ENCODE data around the gene PTPRG. TPM values are rescaled to one million over a fixed set of nuclear protein-coding genes. Genes with fewer than 3 reads are reported as not detected.
"Not testable (repeated sequence)": the region's sequence is repeated elsewhere in the genome, so short reads cannot be mapped to it uniquely, and the experiment has no call there.

Gene PTPRG
- total and polyA plus RNA-seq, 2 donors (not counting 1 experiment from before 2014, with no cell fraction given): 67.0 to 97.9 TPM

DNA sequence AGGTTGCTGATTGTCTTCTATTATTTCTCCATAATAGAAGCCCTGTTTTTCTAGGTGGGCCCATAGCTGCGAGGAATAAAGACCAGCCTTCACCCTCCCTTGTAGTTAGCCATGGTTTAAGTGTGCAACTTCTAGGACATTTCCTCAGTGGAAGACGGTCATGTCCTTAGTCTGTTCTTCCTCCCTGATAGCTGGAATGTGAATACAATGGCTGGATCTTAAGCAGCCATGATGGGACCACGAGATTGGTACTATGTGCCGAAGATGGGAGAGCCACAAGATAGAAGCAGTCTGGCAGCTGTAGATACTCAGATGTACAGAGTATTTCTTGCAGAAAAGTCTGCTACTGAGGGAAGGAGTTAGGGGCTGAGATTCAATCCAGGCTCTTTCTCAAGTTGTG lies 152.9 kb downstream of the PTPRG start:
- no peak overlapping the region for H3K4me3 ChIP-seq (replicated peaks in 1 of 4; ENCODE audit: control extremely low read depth in 1 of 4, insufficient read depth in 1 of 4, low read depth in 3 of 4, low read length in 4 of 4)
- TF ChIP-seq, protein P1, sequence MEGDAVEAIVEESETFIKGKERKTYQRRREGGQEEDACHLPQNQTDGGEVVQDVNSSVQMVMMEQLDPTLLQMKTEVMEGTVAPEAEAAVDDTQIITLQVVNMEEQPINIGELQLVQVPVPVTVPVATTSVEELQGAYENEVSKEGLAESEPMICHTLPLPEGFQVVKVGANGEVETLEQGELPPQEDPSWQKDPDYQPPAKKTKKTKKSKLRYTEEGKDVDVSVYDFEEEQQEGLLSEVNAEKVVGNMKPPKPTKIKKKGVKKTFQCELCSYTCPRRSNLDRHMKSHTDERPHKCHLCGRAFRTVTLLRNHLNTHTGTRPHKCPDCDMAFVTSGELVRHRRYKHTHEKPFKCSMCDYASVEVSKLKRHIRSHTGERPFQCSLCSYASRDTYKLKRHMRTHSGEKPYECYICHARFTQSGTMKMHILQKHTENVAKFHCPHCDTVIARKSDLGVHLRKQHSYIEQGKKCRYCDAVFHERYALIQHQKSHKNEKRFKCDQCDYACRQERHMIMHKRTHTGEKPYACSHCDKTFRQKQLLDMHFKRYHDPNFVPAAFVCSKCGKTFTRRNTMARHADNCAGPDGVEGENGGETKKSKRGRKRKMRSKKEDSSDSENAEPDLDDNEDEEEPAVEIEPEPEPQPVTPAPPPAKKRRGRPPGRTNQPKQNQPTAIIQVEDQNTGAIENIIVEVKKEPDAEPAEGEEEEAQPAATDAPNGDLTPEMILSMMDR (conservative IDR thresholded peaks at IDR 0.05 in 1 of 2, IDR thresholded peaks at IDR 0.05 in 1 of 2; ENCODE audit: low read depth in 1 of 2, low read length in 2 of 2): no peak
- no peak for TF ChIP-seq EZH2 (IDR thresholded peaks at IDR 0.05; ENCODE audit: low read length, missing control alignments)
- no peaks in the 10 kb centered on the region for H3K4me1 ChIP-seq (ENCODE audit: control insufficient read depth, extremely low read depth, insufficient read depth, low read length)
- no peak overlapping the region for H2AFZ ChIP-seq (ENCODE audit: low read length)
- no peak for DNase-seq (ENCODE audit: low read depth in 2 of 2)
- no peak overlapping the region for H3K4me2 ChIP-seq (ENCODE audit: extremely low read depth, insufficient read depth, low read length)
- peaks cover 1% of the 10 kb centered on the region for H3K79me2 ChIP-seq (ENCODE audit: control insufficient read depth, insufficient read depth, low read length)
- no peaks in the 10 kb centered on the region for H3K9me3 ChIP-seq (ENCODE audit: control insufficient read depth, insufficient read depth, low read depth, low read length)
- no peak overlapping the region for H3K9ac ChIP-seq (ENCODE audit: insufficient read depth, low read length)
- H3K27ac ChIP-seq (ENCODE audit: insufficient read depth, low read length): no peak overlapping the region
- H3K36me3 ChIP-seq (ENCODE audit: control insufficient read depth, insufficient read depth, low read length): no peaks in the 10 kb centered on the region
- no peaks in the 10 kb centered on the region for H4K20me1 ChIP-seq (ENCODE audit: control insufficient read depth, extremely low read depth, insufficient read depth, low read length)
- no peaks in the 10 kb centered on the region for H3K27me3 ChIP-seq (ENCODE audit: control insufficient read depth, insufficient read depth, low read length)

DNA sequence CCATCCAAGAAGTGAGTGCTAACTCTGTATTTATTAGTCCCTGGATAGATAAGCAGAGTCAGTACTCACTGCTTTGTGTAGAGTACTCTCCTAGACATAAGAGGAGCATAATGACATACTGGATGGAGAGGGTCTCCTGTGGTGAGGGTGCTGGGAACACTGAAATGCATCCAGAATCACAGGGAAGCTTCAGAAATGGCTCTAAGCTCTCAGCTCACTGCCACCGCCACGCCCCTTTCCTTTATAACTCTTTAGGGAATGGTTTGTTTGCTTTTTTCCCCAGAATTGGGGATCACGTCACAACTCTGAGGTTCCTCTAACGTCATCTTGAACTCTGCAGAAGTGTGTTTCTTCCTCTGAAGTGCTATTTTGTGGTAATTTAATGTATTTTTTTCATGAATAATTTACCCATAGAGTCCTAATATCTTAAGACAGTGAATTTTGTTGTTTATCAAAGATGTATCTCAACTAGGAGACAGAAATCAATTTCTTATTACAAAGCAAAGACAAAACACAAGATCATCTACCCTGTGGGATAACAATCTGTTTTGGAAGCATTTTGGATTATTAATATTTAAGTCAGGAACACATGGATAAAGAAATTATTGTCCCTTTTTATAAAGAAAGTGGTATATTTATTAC lies 154.6 kb downstream of the PTPRG start:
- H4K20me1 ChIP-seq (ENCODE audit: control insufficient read depth, extremely low read depth, insufficient read depth, low read length): no peaks in the 10 kb centered on the region

DNA sequence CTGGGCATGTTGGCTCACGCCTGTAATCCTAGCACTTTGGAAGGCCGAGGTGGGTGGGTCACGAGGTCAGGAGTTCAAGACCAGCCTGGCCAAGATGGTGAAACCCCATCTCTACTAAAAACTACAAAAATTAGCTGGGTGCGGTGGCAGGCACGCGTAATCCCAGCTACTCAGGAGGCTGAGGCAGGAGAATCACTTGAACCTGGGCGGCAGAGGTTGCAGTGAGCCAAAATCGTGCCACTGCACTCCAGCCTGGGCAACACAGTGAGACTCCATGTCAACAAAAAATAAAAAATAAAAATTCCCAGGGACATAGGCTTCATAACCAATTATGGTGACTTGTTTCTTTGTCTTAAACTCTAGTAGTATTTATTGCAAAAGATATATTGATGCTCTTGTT lies 155.3 kb downstream of the PTPRG start:
- not testable (repeated sequence) for H3K9me3 ChIP-seq (ENCODE audit: control insufficient read depth, insufficient read depth, low read depth, low read length); H3K79me2 ChIP-seq (ENCODE audit: control insufficient read depth, insufficient read depth, low read length); H3K4me3 ChIP-seq (replicated peaks in 1 of 4; ENCODE audit: control extremely low read depth in 1 of 4, insufficient read depth in 1 of 4, low read depth in 3 of 4, low read length in 4 of 4); H3K4me2 ChIP-seq (ENCODE audit: extremely low read depth, insufficient read depth, low read length); H3K36me3 ChIP-seq (ENCODE audit: control insufficient read depth, insufficient read depth, low read length); DNase-seq (ENCODE audit: low read depth in 2 of 2); H3K27ac ChIP-seq (ENCODE audit: insufficient read depth, low read length); H4K20me1 ChIP-seq (ENCODE audit: control insufficient read depth, extremely low read depth, insufficient read depth, low read length); H3K27me3 ChIP-seq (ENCODE audit: control insufficient read depth, insufficient read depth, low read length); H2AFZ ChIP-seq (ENCODE audit: low read length); H3K9ac ChIP-seq (ENCODE audit: insufficient read depth, low read length); H3K4me1 ChIP-seq (ENCODE audit: control insufficient read depth, extremely low read depth, insufficient read depth, low read length)

More for the DNA sequence above, 154.6 kb downstream of the PTPRG start:
- Histone ChIP-seq H3K27ac (ENCODE audit: insufficient read depth, low read length) (no peak overlapping the region), H3K4me2 (ENCODE audit: extremely low read depth, insufficient read depth, low read length) (no peak overlapping the region), H3K9ac (ENCODE audit: insufficient read depth, low read length) (no peak overlapping the region), H3K4me1 (ENCODE audit: control insufficient read depth, extremely low read depth, insufficient read depth, low read length) (no peaks in the 10 kb centered on the region), H3K36me3 (ENCODE audit: control insufficient read depth, insufficient read depth, low read length) (no peaks in the 10 kb centered on the region), H2AFZ (ENCODE audit: low read length) (no peak overlapping the region), H3K27me3 (ENCODE audit: control insufficient read depth, insufficient read depth, low read length) (no peaks in the 10 kb centered on the region), H3K79me2 (ENCODE audit: control insufficient read depth, insufficient read depth, low read length) (peaks cover 1% of the 10 kb centered on the region), H3K9me3 (ENCODE audit: control insufficient read depth, insufficient read depth, low read depth, low read length) (no peaks in the 10 kb centered on the region), H3K4me3 (replicated peaks in 1 of 4; ENCODE audit: control extremely low read depth in 1 of 4, insufficient read depth in 1 of 4, low read depth in 3 of 4, low read length in 4 of 4) (no peak overlapping the region)
- no peak for DNase-seq (ENCODE audit: low read depth in 2 of 2)
- TF ChIP-seq EZH2 (IDR thresholded peaks at IDR 0.05; ENCODE audit: low read length, missing control alignments): no peak
- TF ChIP-seq, protein P1 (conservative IDR thresholded peaks at IDR 0.05 in 1 of 2, IDR thresholded peaks at IDR 0.05 in 1 of 2; ENCODE audit: low read depth in 1 of 2, low read length in 2 of 2): no peak
